Liver (tissue), 3 donors: ENCODE measurements around the gene MAB21L4.

ENCODE experiments used
- RAD21 ChIP-seq, 2 donors: IDR thresholded peaks; 2 replicates each; pipeline ENCODE4 v1.6.1; 2016; ENCODE audit warnings: antibody characterized with exemption in 2 of 2, mild to moderate bottlenecking in 2 of 2
- RXRA ChIP-seq, 2 donors: IDR thresholded peaks; 2 replicates each; pipeline ENCODE4 v1.6.1; 2017 to 2018; ENCODE audit warnings: antibody characterized with exemption in 2 of 2, mild to moderate bottlenecking in 1 of 2
- TAF1 ChIP-seq: conservative IDR thresholded peaks from 2 replicates; pipeline ENCODE4 v1.6.1; 2016; ENCODE audit warnings: antibody characterized with exemption, mild to moderate bottlenecking
- YY1 ChIP-seq: IDR thresholded peaks from 2 replicates; pipeline ENCODE4 v1.6.1; 2016; ENCODE audit warnings: antibody characterized with exemption, mild to moderate bottlenecking
- TF ChIP-seq, protein P1 (sequence below): fragments of 150-350 bp; IDR thresholded peaks from 2 replicates; pipeline ENCODE4 v1.5.1; 2017; ENCODE audit warnings: improper control_type of control experiment, low read depth, low read length; ENCODE audit not compliant: missing input control
- TF ChIP-seq, protein P2 (sequence below): IDR thresholded peaks from 2 replicates; pipeline ENCODE4 v1.6.1; 2016; ENCODE audit warnings: antibody characterized with exemption
- TF ChIP-seq, protein P3 (sequence below): IDR thresholded peaks from 2 replicates; pipeline ENCODE4 v1.6.1; 2016; ENCODE audit warnings: antibody characterized with exemption
- TF ChIP-seq, protein P4 (sequence below): IDR thresholded peaks from 2 replicates; pipeline ENCODE4 v1.6.1; 2016; ENCODE audit warnings: antibody characterized with exemption, mild to moderate bottlenecking
- TF ChIP-seq, protein P5 (sequence below): IDR thresholded peaks from 2 replicates; pipeline ENCODE4 v1.6.1; 2016; ENCODE audit warnings: antibody characterized with exemption
- donor health status: healthy.
- donor health status: healthy.

DNA sequence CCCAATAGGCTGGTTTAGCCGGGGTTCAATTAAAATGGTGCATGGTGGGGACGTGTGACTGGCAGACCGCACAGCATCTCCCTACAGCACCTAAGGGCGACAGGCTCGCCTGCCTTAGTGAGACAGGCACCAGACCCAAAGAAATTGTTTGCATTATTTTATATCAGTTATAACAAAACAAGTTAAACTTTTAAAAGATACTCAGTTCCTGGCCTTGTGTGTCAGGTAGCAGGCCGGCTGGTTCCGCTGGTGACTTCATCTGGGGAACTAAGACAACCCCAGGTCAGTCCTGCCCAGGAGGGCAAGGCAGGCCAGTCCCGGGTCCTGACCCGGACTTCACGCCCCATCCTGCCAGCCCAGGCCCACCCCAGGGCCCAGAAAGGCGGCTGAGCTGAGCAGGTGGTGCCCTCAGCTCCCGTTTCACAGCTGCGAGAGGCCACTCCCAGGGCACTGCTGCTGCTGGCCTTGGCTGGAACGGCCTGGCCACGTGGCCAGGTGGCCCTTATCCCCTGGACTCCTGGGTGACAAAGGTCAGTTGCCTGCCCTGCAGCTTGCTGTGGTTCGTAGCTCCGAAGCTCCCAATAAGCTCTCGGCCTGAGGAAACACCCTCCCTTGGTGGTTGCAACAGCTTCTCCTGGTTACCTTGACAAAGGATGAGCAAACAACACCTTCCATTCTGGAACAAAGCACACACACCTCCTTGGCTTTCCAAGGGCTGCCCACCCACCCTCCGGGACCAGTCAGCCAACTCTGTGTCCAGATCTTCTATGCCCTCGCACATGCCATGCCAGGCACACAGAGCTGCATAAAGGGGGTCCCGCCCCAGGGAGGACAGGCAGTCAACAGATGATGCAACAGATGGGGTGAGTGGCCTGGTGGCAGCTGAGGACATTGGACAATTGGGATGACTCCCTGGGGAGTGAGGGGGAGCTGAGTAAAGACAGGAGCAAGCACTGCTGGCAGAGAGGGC, 38.6 kb downstream of the MAB21L4 start:
- TF ChIP-seq, protein P1, sequence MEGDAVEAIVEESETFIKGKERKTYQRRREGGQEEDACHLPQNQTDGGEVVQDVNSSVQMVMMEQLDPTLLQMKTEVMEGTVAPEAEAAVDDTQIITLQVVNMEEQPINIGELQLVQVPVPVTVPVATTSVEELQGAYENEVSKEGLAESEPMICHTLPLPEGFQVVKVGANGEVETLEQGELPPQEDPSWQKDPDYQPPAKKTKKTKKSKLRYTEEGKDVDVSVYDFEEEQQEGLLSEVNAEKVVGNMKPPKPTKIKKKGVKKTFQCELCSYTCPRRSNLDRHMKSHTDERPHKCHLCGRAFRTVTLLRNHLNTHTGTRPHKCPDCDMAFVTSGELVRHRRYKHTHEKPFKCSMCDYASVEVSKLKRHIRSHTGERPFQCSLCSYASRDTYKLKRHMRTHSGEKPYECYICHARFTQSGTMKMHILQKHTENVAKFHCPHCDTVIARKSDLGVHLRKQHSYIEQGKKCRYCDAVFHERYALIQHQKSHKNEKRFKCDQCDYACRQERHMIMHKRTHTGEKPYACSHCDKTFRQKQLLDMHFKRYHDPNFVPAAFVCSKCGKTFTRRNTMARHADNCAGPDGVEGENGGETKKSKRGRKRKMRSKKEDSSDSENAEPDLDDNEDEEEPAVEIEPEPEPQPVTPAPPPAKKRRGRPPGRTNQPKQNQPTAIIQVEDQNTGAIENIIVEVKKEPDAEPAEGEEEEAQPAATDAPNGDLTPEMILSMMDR: no peak
- TF ChIP-seq, protein P2, sequence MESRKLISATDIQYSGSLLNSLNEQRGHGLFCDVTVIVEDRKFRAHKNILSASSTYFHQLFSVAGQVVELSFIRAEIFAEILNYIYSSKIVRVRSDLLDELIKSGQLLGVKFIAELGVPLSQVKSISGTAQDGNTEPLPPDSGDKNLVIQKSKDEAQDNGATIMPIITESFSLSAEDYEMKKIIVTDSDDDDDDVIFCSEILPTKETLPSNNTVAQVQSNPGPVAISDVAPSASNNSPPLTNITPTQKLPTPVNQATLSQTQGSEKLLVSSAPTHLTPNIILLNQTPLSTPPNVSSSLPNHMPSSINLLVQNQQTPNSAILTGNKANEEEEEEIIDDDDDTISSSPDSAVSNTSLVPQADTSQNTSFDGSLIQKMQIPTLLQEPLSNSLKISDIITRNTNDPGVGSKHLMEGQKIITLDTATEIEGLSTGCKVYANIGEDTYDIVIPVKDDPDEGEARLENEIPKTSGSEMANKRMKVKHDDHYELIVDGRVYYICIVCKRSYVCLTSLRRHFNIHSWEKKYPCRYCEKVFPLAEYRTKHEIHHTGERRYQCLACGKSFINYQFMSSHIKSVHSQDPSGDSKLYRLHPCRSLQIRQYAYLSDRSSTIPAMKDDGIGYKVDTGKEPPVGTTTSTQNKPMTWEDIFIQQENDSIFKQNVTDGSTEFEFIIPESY: peak; percentile 91
- TF ChIP-seq RXRA (IDR thresholded peaks at IDR 0.05) (peak; percentile 96 to 98), YY1 (peak; percentile 58), TAF1 (peak; percentile 27), RAD21 (IDR thresholded peaks at IDR 0.05) (peak in 1 of 2 donors; percentile 45)
- TF ChIP-seq, protein P3, sequence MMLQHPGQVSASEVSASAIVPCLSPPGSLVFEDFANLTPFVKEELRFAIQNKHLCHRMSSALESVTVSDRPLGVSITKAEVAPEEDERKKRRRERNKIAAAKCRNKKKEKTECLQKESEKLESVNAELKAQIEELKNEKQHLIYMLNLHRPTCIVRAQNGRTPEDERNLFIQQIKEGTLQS: peak; percentile 97
- TF ChIP-seq, protein P4, sequence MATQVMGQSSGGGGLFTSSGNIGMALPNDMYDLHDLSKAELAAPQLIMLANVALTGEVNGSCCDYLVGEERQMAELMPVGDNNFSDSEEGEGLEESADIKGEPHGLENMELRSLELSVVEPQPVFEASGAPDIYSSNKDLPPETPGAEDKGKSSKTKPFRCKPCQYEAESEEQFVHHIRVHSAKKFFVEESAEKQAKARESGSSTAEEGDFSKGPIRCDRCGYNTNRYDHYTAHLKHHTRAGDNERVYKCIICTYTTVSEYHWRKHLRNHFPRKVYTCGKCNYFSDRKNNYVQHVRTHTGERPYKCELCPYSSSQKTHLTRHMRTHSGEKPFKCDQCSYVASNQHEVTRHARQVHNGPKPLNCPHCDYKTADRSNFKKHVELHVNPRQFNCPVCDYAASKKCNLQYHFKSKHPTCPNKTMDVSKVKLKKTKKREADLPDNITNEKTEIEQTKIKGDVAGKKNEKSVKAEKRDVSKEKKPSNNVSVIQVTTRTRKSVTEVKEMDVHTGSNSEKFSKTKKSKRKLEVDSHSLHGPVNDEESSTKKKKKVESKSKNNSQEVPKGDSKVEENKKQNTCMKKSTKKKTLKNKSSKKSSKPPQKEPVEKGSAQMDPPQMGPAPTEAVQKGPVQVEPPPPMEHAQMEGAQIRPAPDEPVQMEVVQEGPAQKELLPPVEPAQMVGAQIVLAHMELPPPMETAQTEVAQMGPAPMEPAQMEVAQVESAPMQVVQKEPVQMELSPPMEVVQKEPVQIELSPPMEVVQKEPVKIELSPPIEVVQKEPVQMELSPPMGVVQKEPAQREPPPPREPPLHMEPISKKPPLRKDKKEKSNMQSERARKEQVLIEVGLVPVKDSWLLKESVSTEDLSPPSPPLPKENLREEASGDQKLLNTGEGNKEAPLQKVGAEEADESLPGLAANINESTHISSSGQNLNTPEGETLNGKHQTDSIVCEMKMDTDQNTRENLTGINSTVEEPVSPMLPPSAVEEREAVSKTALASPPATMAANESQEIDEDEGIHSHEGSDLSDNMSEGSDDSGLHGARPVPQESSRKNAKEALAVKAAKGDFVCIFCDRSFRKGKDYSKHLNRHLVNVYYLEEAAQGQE: no peak
- TF ChIP-seq, protein P5, sequence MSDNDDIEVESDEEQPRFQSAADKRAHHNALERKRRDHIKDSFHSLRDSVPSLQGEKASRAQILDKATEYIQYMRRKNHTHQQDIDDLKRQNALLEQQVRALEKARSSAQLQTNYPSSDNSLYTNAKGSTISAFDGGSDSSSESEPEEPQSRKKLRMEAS: peak; percentile 70
